ENCODE results near the gene LAMB4.
A peak's percentile ranks its signal among the peaks of the same experiment; 100 is the strongest.

Gene LAMB4

DNA sequence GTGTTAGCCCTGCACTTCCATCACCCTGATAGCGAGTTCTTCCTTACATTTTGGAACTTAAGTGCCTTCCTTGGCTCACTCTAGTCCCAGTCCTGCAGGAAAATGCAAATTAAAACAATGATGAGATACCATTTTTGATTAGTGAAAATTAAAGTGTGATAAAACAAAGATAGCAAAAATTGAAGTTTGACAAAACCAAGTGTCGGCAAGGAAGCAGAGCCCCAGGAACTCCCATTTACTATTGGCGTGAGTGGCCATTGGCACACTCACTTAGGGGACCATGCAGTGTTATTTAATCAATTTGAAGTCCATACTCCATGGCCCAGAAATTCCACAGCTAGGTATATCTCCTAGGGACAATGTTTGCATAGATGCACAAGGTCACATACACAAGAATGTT, 28.4 kb downstream of the LAMB4 start:
- TF ChIP-seq, protein P1, sequence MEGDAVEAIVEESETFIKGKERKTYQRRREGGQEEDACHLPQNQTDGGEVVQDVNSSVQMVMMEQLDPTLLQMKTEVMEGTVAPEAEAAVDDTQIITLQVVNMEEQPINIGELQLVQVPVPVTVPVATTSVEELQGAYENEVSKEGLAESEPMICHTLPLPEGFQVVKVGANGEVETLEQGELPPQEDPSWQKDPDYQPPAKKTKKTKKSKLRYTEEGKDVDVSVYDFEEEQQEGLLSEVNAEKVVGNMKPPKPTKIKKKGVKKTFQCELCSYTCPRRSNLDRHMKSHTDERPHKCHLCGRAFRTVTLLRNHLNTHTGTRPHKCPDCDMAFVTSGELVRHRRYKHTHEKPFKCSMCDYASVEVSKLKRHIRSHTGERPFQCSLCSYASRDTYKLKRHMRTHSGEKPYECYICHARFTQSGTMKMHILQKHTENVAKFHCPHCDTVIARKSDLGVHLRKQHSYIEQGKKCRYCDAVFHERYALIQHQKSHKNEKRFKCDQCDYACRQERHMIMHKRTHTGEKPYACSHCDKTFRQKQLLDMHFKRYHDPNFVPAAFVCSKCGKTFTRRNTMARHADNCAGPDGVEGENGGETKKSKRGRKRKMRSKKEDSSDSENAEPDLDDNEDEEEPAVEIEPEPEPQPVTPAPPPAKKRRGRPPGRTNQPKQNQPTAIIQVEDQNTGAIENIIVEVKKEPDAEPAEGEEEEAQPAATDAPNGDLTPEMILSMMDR (conservative IDR thresholded peaks at IDR 0.05; ENCODE audit: low read length) = no peak
- no peak for DNase-seq (ENCODE audit: low read depth)
- no peak overlapping the region for H3K4me3 ChIP-seq (ENCODE audit: low read length)

DNA sequence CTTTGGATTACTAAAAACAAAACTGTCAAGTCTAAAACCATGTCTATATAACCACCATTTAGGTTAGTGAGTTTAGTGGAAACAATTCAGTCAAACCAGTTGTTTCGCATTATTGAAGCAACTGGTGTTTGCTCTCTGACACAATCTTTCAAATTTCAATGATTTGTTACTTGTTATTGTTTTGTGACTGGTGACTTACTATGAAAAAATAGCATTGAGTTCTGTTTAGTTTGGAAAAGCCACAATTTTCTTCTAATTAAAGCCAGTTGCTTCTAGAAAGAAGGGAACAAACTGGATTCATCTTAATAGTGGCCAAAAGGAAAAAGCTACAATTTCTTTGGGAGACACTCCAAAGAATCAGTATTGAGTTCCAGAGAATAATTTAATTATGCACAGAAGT, 30.4 kb downstream of the LAMB4 start:
- TF ChIP-seq, protein P1 (conservative IDR thresholded peaks at IDR 0.05; ENCODE audit: low read length) = no peak
- no peak overlapping the region for H3K4me3 ChIP-seq (ENCODE audit: low read length)
- DNase-seq (ENCODE audit: low read depth) = peak; percentile 77

DNA sequence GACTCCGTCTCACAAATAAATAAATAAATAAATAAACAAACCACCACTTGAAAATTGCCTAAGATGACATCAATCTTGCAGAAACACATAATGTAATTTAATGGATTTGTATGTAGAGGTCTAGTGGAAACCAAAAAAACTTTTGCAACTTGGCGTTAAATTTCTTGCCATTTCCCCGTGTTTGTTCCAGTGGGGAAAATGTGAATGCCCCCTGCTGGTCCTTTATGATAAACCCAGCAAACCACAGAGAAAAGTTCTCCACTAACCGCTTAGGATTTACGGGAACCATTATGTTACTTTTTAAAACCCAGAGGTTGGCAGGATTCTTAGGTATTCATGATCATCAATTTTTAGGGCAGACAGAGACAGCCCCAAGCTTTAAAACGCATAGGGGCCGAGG, 32.5 kb downstream of the LAMB4 start:
- TF ChIP-seq, protein P1 (conservative IDR thresholded peaks at IDR 0.05; ENCODE audit: low read length) = peak; percentile 27
- no peak for DNase-seq (ENCODE audit: low read depth)
- no peak overlapping the region for H3K4me3 ChIP-seq (ENCODE audit: low read length)

DNA sequence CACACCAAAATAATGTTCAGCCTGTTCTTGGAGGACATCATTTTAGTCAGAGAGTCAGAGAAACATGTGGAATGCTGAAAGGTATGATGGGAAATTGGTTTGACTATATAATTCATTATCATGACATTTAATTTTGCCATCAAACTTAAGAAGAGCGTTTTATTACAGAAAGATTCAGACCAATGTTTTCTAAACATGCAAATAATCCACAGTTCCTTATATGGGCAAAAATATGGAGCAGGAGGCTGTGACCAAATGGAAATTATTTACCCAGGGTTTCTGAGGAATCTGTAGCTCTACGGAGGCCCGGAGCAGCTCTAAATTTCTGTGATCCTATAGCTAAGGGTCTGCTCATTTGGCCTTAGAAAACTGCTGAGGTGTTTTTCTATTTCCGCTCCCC, 33.2 kb downstream of the LAMB4 start:
- no peak for DNase-seq (ENCODE audit: low read depth)
- TF ChIP-seq, protein P1 (conservative IDR thresholded peaks at IDR 0.05; ENCODE audit: low read length) = no peak
- H3K4me3 ChIP-seq (ENCODE audit: low read length) = no peak overlapping the region

DNA sequence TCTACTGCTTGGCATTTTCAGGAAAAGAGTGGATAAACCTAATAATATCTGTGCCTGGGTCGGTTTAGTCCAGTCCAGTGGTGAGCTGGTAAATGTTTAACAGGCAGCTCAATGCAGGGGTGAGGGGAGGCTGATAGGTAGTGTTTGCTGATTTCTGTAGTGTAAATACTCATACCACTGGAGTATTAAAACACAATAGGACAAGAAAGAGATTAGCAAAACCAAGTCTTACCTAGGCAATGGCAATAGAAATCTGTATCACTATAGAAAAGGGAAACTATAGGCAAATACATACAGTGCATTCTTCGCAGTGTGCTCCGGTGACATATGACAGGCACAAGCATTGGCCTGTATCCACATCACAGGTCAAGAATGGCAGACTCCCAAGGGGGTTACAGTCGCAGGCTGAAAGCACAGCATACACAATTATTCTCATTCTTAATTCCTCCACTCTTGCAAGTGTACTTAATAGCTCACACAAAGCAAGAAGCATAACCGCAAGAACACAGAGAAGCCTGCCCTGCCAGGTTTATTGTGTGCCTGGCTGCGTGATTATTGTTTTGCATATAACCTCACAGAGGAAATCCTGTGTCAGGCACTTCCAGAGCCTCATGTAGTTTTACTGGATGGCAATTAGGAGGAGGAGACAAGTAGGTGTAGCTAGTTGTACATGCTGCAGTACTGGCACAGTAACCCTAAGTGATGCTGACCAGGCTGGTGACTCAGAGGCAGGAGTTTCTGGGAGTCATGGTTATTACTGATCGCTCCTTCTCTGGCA, 35.0 kb downstream of the LAMB4 start:
- DNase-seq (ENCODE audit: low read depth) = peak; percentile 89
- H3K4me3 ChIP-seq (ENCODE audit: low read length) = no peak overlapping the region
- TF ChIP-seq, protein P1 (conservative IDR thresholded peaks at IDR 0.05; ENCODE audit: low read length) = no peak

DNA sequence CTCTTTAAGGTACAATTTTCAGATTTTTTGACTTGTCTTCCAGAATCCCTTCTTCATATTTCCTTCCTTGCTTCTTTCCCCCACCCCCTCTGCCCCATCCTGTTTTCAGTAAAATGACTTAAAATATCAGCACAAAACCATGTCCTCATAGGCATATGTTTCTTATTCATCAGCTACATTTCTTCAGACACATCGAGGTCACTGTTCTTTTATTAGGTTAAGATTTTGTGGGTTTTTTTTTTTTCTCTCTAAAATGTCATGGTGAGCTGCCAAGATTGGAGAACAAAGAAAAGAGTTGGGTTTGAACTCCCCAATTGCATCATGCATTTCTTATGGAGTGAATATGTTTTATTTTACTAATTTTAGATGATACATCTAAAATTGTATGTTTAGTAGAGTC, 35.8 kb downstream of the LAMB4 start:
- no peak overlapping the region for H3K4me3 ChIP-seq (ENCODE audit: low read length)
- peak; percentile 94 for DNase-seq (ENCODE audit: low read depth)
- TF ChIP-seq, protein P1 (conservative IDR thresholded peaks at IDR 0.05; ENCODE audit: low read length) = no peak

DNA sequence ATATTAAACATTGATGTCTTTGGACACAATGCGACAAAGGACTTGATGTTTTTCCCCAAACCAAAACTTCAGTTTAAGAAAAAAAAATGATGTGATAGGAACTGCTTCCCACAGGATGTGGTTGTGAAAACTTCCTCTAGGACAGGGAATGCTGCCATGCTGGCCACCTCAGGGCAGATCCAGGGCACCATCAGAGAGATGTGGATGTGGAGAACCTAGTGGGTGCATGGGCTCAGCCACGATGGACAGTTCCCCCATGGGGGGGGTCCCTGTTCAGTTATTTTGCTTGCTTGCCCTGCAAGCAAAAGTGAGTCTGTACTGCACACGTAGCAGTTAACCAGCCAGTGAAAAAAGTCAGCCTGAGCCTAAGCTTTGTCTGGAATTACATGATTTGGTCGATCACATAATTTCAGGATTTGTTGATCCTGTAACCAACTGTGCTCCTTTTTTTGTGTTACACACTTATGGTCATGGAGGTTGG, 36.3 kb downstream of the LAMB4 start:
- no peak overlapping the region for H3K4me3 ChIP-seq (ENCODE audit: low read length)
- TF ChIP-seq, protein P1 (conservative IDR thresholded peaks at IDR 0.05; ENCODE audit: low read length) = 0 out of 2 replicates have a peak, but pooled peaks have one; percentile 4
- DNase-seq (ENCODE audit: low read depth) = peak; percentile 69
